GM18498 (cell line): ENCODE measurements around the gene ATP6V1G1.
A peak's percentile ranks its signal among the peaks of the same experiment; 100 is the strongest.

Experiments used
- ATAC-seq: cut with Tn5 transposase; IDR thresholded peaks from one replicate; pipeline ENCODE4 v1.9.1; 2021; ENCODE audit warnings: mild to moderate bottlenecking, moderate library complexity; ENCODE audit not compliant: unreplicated experiment

ATP6V1G1 gene

GRCh38 chr9:114611516-114612271 lies 24.1 kb downstream of the ATP6V1G1 start:
- ATAC-seq = peak; percentile 51

DNA sequence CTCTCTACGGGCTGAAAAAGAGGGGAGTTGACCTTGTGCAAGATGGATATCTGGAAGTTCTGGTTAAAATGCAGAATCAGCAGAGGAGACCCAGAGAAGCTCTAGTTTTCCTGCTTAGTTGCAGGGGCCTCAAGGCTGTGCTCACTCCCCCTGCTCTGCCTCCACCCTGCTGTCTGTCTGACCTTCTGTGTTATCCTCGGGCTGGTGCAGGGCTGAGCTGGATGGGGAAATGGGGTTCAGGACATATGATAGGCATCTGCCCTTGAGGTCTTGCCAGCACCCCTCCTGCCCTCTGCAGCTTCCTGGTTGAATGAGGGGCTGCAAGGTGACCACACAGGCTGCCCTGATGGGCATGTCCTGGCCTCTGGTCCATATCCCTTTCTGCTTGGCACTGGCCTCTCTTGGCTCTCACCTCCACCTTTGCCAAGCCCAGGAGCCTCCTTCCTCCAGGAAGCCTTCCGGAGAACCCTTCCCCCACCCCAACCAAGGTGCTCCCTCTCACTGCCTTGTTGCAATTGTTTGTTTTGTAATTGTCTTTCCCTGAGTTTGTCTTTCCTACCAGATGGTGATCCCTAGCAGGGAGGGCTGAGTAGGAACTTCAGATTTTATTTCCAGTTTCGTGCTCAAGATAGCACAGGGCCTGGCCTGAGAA lies 24.8 kb downstream of the ATP6V1G1 start:
- ATAC-seq = no peak

- ATAC-seq = no peak
Measured at GRCh38 chr9:114613087-114613486, 25.5 kb downstream of the ATP6V1G1 start.

DNA sequence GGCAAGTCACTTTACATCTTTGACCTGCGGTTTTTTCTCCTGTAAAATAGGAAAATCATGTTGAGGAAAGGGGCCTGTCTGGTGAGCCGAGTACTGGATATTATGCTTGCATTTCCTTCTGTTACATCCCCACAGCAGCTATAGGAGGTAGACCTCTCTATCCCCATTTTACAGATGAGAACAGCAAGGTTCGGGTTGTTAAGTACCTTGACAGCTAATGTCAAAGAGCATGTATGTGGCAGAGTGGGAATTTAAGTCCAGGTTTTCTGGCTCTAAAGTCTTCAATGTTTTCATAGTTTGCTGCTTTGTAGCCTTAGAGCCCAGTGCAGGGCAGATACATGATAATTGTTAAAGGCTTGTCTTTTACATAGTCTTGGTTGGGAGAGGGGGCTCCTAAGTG lies 26.4 kb downstream of the ATP6V1G1 start:
- ATAC-seq = no peak

- no peak for ATAC-seq
Measured at GRCh38 chr9:114614373-114614772, 26.8 kb downstream of the ATP6V1G1 start.

DNA sequence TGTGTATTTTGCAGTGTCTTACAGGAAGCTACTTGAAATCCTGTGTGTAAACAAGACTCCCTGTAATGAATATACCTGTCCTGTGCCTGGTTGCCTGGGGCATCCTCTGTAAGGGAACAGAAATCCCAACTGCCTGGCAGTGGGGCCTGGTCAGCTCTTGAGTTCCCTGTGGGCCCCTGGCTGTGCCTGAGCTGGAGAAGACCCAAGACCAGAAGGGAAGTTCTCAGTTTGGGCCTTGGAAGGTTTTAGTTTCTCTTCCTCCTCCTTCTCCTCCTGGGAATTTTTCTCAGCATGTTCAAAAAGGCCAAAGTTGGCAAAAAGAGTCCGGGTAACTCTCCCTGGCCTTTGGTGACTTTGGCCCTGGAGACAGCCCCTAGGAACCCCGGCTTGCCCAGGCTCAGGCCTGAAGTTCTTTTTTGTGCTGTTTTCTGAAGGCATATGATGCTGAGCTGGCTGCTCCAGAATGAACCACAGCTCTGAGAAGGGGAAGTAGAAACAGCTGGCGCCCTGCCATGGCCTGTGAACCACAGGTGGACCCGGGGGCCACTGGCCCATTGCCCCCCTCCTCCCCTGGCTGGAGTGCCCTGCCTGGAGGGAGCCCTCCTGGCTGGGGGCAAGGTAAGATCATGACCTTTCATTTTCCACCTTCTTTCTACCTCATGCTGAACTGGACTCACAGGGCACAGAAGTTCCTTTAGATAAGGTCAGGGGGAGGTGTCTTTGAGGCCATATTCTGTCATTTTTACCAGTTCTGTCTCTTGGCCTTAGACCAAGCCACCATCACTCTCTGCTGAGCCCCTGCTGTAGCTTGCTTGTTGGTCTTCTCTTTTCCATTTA lies 29.3 kb downstream of the ATP6V1G1 start:
- ATAC-seq = peak; percentile 78

DNA sequence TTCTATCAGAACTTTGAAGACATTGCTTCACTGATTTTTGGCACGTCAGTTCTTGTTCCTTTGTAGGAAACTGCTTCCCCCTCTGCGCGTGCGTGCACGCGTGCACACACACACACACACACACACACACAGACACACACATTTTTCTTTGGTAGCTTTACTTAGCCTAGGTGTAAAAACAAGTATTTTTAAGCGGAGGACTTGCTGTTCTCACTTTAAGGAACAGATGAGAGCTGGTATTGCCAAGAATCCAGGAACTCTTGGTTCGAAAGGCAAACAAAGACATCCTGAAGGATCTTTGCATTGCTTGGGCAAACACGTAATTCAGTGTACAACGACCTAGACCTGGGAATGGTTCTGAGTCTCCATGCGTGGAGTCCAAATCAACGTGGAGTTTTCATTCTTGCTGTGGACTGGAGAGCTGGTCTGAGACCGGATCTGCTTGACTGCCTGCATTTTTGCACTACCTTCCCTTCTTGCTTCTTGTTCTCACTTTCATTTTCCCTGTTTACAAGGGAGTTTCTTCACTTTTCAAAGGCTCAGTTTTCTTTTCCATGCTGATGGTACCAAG lies 31.7 kb downstream of the ATP6V1G1 start:
- ATAC-seq = peak; percentile 57

DNA sequence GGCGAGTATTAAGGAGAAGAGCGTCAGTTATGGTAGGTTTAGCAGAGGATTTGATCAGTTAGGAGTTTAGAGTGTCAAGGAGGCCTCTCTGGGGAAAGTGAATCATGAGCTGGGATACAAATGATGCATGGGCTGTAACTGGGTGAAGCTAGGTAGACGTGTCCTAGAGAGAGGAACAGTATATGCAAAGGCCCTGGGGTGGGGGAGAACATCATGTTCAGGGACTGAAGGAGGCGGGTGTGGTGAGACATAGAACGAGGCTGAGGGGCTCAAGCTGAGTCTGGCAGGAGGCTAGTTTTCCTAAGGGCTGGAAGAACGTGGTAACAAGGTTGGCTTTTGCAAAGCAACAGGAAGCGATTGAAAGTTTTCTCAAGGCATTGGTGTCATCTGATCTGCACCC lies 34.0 kb downstream of the ATP6V1G1 start:
- ATAC-seq = no peak

DNA sequence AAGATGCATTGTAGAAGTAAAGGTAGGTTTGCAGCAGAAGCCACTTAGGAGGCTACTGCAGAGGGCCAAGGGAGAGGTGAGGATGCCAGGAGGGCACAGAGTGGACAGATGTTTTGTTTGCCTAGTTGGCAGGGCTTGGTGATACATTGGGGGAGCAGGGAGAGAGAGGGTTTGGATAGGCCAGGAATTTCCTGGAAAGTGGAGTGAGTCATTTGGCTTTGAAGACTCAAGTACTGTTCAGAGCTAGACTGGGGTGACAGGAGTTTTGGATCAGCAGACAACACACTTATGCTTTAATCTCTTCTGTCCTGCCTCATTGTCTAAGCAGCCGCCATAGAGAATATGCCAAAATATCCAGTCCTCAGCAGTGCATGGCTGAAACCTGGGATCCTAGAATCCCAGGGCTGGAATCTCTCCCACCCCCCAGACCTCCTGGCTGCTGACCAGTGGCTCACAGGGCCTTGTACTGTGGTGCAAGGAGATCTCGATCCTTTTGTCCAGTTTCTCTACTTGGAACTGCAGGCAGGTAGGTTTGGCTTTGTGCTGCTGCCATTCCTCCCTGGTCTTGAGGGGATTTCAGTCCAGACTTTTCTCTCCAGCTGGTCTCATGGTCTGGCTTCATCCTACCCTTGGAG lies 34.5 kb downstream of the ATP6V1G1 start:
- ATAC-seq = no peak

- no peak for ATAC-seq
Measured at GRCh38 chr9:114624677-114625076, 37.1 kb downstream of the ATP6V1G1 start.

GRCh38 chr9:114626415-114627020 lies 38.9 kb downstream of the ATP6V1G1 start:
- ATAC-seq = no peak

- no peak for ATAC-seq
Measured at GRCh38 chr9:114627553-114627952, 40.0 kb downstream of the ATP6V1G1 start.

DNA sequence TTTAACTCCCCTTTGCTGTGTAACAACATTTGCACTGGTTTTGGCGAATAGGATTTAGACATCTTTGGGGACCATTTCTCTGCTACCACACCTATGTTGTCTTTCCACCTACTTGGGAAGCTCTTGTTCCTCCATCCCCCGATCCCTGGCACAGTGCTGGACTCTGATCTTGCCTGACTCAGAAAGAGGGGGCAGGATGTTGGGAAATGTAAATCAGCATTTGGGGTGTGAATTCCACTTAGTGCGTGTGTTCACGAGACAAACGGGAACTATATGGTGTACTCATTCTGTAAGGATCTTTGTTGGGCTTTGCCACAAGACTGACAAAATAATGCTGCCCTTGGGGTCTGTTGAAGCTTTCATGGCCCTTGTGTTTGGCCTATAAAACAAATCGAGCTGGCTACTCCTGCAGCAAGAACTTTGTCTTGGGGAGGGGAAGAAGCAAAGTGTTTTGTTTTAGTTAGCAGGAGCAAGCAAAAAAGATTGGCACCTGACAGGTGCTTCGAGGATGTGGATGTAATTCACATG lies 42.1 kb downstream of the ATP6V1G1 start:
- ATAC-seq = no peak

- no peak for ATAC-seq
Measured at GRCh38 chr9:114631166-114631565, 43.6 kb downstream of the ATP6V1G1 start.

GRCh38 chr9:114633438-114634089 lies 46.0 kb downstream of the ATP6V1G1 start:
- no peak for ATAC-seq

DNA sequence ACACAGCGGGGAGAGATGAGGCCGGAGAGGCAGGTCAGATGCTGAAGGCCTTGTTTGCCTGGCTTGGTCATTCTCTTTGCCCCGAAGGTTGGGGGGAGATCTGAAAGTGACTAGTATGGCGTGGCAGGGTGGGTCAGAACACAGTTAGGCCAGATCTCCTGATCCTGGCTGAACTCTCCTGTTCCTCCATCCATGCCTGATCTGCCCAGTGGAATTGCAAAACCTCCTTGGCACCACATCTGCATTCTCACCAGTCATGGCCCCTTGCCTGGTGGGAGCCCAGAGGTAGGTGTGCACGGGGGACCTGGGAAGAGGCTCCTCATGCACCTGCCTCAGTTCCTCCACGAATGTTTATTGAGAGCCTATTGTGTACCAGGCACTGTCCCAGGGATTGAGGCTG lies 46.8 kb downstream of the ATP6V1G1 start:
- ATAC-seq = no peak

DNA sequence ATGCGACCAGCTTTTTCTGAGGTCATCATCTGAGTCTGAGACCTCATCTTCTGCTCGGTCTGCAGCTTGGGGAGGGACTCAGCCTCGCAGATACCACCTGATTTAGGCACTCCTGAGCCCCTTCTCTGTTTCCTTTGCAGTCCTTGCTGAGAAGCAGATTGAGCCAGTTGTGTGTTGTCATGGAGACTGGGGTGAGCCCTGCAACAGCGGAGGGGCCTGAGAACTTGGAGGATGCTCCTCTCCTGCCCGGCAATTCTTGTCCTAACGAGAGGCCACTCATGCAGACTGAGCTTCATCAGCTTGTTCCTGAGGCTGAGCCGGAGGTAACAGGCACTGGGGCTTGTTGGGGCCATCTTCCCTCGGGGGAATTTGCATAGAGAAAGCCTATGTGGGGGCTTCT lies 50.8 kb downstream of the ATP6V1G1 start:
- no peak for ATAC-seq

- no peak for ATAC-seq
Measured at GRCh38 chr9:114641967-114642366, 54.4 kb downstream of the ATP6V1G1 start.

DNA sequence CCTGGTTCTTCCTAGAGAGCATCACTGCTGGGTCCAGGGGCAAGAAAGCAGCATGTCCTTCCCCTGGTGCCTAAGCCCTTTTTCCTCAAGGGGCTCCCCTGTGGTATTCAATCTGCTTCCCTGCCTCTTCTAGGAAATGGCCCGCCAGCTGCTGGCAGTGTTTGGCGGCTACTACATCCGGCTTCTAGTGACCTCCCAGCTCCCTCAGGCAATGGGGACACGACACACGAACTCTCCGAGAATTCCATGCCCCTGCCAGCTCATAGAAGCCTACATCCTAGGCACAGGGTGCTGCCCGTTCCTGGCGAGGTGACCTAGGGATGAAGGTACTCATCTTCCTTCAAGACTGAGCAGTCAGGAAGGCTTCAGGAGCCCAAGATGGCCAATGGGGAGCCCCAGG lies 55.4 kb downstream of the ATP6V1G1 start:
- no peak for ATAC-seq

- no peak for ATAC-seq
Measured at GRCh38 chr9:114643896-114644295, 56.3 kb downstream of the ATP6V1G1 start.
